Right atrium auricular region (tissue), 2 donors: ENCODE measurements around the gene INHBE. TPM values are rescaled to one million over a fixed set of nuclear protein-coding genes. Genes with fewer than 3 reads are reported as not detected.
"Not testable (repeated sequence)": the region's sequence is repeated elsewhere in the genome, so short reads cannot be mapped to it uniquely, and the experiment has no call there.

Source experiments
- DNase-seq: peaks from one replicate; pipeline ENCODE4 v3.0.0-alpha.2; 2019; ENCODE audit warnings: low spot score
- H3K27ac ChIP-seq, 2 donors: fragments of 200-600 bp; sonication (generic); 1 replicate in 1 of 2; 2 replicates in 1 of 2; pipeline ENCODE4 v1.5.1; 2016 to 2019
- H3K27me3 ChIP-seq, 2 donors: fragments of 200-600 bp; sonication (generic); one replicate each; pipeline versions ENCODE4 v1.5.1 to v1.6.0; 2017 to 2019
- H3K36me3 ChIP-seq: fragments of 200-600 bp; sonication (generic); one replicate; pipeline ENCODE4 v1.5.1; 2016
- H3K4me1 ChIP-seq, 2 donors: fragments of 200-600 bp; sonication (generic); one replicate each; pipeline versions ENCODE4 v1.5.1 to v1.6.0; 2017 to 2019
- H3K4me3 ChIP-seq, 2 donors: fragments of 200-600 bp; sonication (generic); 1 replicate in 1 of 2; 2 replicates in 1 of 2; pipeline ENCODE4 v1.5.1; 2017 to 2019; ENCODE audit warnings: mild to moderate bottlenecking in 1 of 2, moderate library complexity in 1 of 2
- H3K9me3 ChIP-seq, 2 donors: fragments of 200-600 bp; sonication (generic); one replicate each; pipeline ENCODE4 v1.5.1; 2019
- total RNA-seq, 2 donors: library from RNA; depleted of rRNA; stranded (reverse); fragments of >200 nt; gene quantifications; one replicate each; pipeline ENCODE4 v1.1.0, GENCODE V29; 2016
- TF ChIP-seq, protein P1 (sequence below), 2 donors: fragments of 200-600 bp; sonication (generic); IDR thresholded peaks; one replicate each; pipeline ENCODE4 v1.5.1; 2019; ENCODE audit warnings: antibody characterized with exemption in 2 of 2

Gene INHBE
- total RNA-seq, 2 donors from 2014 or later: not detected

- peaks cover 51% of the 10 kb centered on the region for H3K36me3 ChIP-seq
- H3K27ac ChIP-seq: no peak overlapping the region
- H3K9me3 ChIP-seq: no peaks in the 10 kb centered on the region
- no peak overlapping the region for H3K4me3 ChIP-seq
- TF ChIP-seq, protein P1, sequence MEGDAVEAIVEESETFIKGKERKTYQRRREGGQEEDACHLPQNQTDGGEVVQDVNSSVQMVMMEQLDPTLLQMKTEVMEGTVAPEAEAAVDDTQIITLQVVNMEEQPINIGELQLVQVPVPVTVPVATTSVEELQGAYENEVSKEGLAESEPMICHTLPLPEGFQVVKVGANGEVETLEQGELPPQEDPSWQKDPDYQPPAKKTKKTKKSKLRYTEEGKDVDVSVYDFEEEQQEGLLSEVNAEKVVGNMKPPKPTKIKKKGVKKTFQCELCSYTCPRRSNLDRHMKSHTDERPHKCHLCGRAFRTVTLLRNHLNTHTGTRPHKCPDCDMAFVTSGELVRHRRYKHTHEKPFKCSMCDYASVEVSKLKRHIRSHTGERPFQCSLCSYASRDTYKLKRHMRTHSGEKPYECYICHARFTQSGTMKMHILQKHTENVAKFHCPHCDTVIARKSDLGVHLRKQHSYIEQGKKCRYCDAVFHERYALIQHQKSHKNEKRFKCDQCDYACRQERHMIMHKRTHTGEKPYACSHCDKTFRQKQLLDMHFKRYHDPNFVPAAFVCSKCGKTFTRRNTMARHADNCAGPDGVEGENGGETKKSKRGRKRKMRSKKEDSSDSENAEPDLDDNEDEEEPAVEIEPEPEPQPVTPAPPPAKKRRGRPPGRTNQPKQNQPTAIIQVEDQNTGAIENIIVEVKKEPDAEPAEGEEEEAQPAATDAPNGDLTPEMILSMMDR (IDR thresholded peaks at IDR 0.05): no peak
- H3K27me3 ChIP-seq: no peaks in the 10 kb centered on the region
- no peak for DNase-seq
- no peaks in the 10 kb centered on the region for H3K4me1 ChIP-seq
These were observed 41.7 kb downstream of the INHBE start for GRCh38 chr12:57496822-57497221.

GRCh38 chr12:57497223-57498131 lies 42.4 kb downstream of the INHBE start:
- H3K4me3 ChIP-seq: no peak overlapping the region
- DNase-seq: no peak
- TF ChIP-seq, protein P1 (IDR thresholded peaks at IDR 0.05): no peak
- peaks cover 54% of the 10 kb centered on the region for H3K36me3 ChIP-seq
- no peak overlapping the region for H3K27ac ChIP-seq
- no peaks in the 10 kb centered on the region for H3K9me3 ChIP-seq
- no peaks in the 10 kb centered on the region for H3K27me3 ChIP-seq
- no peaks in the 10 kb centered on the region for H3K4me1 ChIP-seq

DNA sequence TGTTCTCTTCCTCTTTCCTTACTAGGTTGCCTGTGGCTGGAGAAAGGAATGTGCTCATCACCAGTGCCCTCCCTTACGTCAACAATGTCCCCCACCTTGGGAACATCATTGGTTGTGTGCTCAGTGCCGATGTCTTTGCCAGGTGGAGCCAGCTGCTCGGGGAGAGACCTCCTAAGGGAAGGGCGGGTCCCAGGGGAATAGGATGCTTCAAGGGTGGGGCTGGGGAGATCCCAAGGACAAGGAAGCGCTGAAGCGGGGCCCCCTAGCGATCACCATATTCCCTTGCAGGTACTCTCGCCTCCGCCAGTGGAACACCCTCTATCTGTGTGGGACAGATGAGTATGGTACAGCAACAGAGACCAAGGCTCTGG lies 43.0 kb downstream of the INHBE start:
- Histone ChIP-seq H3K4me3 (no peak overlapping the region), H3K9me3 (no peaks in the 10 kb centered on the region), H3K27me3 (no peaks in the 10 kb centered on the region), H3K27ac (no peak overlapping the region), H3K36me3 (peaks cover 54% of the 10 kb centered on the region), H3K4me1 (no peaks in the 10 kb centered on the region)
- TF ChIP-seq, protein P1 (IDR thresholded peaks at IDR 0.05): no peak
- no peak for DNase-seq

DNA sequence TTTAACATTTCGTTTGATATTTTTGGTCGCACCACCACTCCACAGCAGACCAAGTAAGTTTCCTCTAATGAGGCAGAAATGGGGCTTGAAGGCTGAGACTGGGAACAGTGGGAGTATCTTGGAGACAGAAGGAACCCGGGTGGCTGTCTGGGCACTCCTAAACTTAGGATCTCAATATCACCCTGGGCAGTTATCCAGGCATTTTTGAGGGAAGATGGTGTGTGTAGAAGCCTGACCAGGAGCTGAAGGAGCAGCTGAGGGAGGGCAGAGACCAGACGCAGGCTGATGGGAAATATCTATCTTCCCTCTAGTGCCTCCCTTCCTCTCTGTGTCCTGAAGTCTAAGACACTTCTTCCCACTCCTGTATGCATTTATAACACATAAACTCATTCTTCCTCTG lies 43.5 kb downstream of the INHBE start:
- TF ChIP-seq, protein P1 (IDR thresholded peaks at IDR 0.05): no peak
- no peak for DNase-seq
- Histone ChIP-seq H3K4me3 (no peak overlapping the region), H3K9me3 (no peaks in the 10 kb centered on the region), H3K27ac (no peak overlapping the region), H3K36me3 (peaks cover 54% of the 10 kb centered on the region), H3K4me1 (no peaks in the 10 kb centered on the region), H3K27me3 (no peaks in the 10 kb centered on the region)

DNA sequence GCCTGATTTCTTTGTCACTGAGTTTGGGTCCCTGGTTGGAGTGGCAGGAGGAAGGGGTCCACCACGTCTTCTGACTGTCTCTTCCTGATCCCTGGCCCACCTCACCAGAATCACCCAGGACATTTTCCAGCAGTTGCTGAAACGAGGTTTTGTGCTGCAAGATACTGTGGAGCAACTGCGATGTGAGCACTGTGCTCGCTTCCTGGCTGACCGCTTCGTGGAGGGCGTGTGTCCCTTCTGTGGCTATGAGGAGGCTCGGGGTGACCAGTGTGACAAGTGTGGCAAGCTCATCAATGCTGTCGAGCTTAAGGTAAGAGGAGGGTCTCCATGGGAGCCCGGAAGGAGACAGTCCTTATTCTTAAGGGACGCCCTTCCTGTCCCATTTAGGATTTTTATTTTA lies 45.1 kb downstream of the INHBE start:
- no peaks in the 10 kb centered on the region for H3K27me3 ChIP-seq
- H3K4me3 ChIP-seq: no peak overlapping the region
- no peak overlapping the region for H3K27ac ChIP-seq
- H3K9me3 ChIP-seq: no peaks in the 10 kb centered on the region
- H3K4me1 ChIP-seq: no peaks in the 10 kb centered on the region
- DNase-seq: no peak
- TF ChIP-seq, protein P1 (IDR thresholded peaks at IDR 0.05): no peak
- H3K36me3 ChIP-seq: peaks cover 66% of the 10 kb centered on the region

DNA sequence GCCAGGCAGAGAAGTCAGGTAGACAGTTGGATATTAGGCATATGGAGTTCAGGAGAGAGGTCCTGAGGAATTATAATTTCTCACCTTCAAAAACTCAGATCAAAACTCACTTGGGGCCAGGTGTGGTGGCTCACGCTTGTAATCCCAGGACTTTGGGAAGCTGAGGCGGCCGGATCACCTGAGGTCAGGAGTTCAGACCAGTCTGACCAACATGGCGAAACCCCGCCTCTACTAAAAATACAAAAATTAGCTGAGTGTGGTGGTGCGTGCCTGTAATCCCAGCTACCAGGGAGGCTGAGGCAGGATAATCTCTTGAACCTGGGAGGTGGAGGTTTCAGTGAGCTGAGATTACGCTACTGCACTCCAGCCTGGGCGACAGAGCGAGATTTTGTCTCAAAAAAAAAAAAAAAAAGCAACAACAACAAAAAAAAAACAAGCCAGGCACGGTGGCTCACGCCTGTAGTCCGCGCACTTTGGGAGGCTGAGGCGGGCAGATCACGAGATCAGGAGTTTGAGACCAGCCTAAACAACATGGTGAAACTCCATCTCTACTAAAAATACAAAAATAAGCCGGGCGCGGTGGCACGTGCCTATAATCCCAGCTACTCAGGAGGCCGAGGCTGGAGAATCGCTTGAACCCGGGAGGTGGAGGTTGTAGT lies 47.3 kb downstream of the INHBE start:
- DNase-seq, H3K9me3 ChIP-seq, H3K27me3 ChIP-seq, H3K27ac ChIP-seq, H3K4me3 ChIP-seq, H3K4me1 ChIP-seq: not testable (repeated sequence)
- peaks cover 74% of the 10 kb centered on the region for H3K36me3 ChIP-seq

DNA sequence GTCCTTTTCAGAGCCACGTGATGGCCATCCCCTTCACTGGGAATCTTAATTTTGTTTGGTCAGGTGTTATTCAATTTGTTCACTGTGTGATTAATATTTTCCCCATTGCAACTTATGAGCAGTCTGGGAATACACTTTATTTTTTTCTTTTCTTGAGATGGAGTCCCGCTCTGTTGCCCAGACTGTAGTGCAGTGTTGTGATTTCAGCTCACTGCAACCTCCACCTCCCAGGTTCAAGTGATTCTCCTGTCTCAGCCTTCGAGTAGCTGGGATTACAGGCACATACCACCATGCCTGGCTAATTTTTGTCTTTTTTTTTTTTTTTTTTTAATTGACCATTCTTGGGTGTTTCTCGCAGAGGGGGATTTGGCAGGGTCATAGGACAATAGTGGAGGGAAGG lies 51.4 kb downstream of the INHBE start:
- DNase-seq: not testable (repeated sequence)
- peaks cover 49% of the 10 kb centered on the region for H3K36me3 ChIP-seq

More for the DNA sequence above, 51.4 kb downstream of the INHBE start:
- not testable (repeated sequence) for H3K9me3 ChIP-seq, H3K27me3 ChIP-seq, H3K4me3 ChIP-seq, H3K4me1 ChIP-seq, H3K27ac ChIP-seq
